Vagina (tissue), 2 donors: ENCODE data around the gene NFAM1. TPM values are rescaled to one million over a fixed set of nuclear protein-coding genes. Genes with fewer than 3 reads are reported as not detected.

Experiments
- DNase-seq, 2 donors: peaks; one replicate each; pipeline ENCODE4 v3.0.0-alpha.2; 2017; ENCODE audit errors: extremely low spot score in 2 of 2
- H3K27ac ChIP-seq: fragments of 200-600 bp; sonication (generic); one replicate; pipeline ENCODE4 v1.5.1; 2019
- H3K27me3 ChIP-seq: fragments of 200-600 bp; sonication (generic); one replicate; pipeline ENCODE4 v1.5.1; 2019
- H3K36me3 ChIP-seq, 2 donors: fragments of 200-600 bp; sonication (generic); one replicate each; pipeline ENCODE4 v1.5.1; 2017 to 2019
- H3K4me1 ChIP-seq: fragments of 200-600 bp; sonication (generic); one replicate; pipeline ENCODE4 v1.5.1; 2019
- H3K4me3 ChIP-seq, 2 donors: fragments of 200-600 bp; sonication (generic); 1 replicate in 1 of 2; 2 replicates in 1 of 2; pipeline ENCODE4 v1.5.1; 2016 to 2019
- H3K9me3 ChIP-seq: fragments of 200-600 bp; sonication (generic); one replicate; pipeline ENCODE4 v1.5.1; 2019
- POLR2A ChIP-seq, 2 donors: fragments of 450-650 bp; IDR thresholded peaks; one replicate each; pipeline ENCODE4 v1.6.1; 2017; ENCODE audit warnings: antibody characterized with exemption in 2 of 2, mild to moderate bottlenecking in 2 of 2, moderate library complexity in 2 of 2
- POLR2AphosphoS5 ChIP-seq, 2 donors: sonication (generic); formaldehyde crosslinking; IDR thresholded peaks; one replicate each; pipeline ENCODE4 v1.9.0; 2017; ENCODE audit warnings: antibody characterized with exemption in 2 of 2, mild to moderate bottlenecking in 2 of 2, low read depth in 1 of 2; ENCODE audit not compliant: insufficient read depth in 1 of 2
- intact Hi-C: fragments of 100-400 bp; cut with DNase I; formaldehyde crosslinking; loops from one replicate; pipeline ENCODE4 v1.15.1; 2023
- total RNA-seq: library from RNA; depleted of rRNA; stranded (reverse); fragments of >200 nt; gene quantifications from one replicate; pipeline ENCODE4 v1.2.3, GENCODE V29; 2016
- TF ChIP-seq, protein P1 (sequence below), 3 experiments: fragments of 450-650 bp in 2 of 3; fragments of 200-600 bp in 1 of 3; sonication (generic) in 1 of 3; IDR thresholded peaks; one replicate each; pipeline ENCODE4 v1.5.1; 2017 to 2019; ENCODE audit warnings: antibody characterized with exemption in 3 of 3, mild to moderate bottlenecking in 2 of 3, moderate library complexity in 2 of 3

The NFAM1 gene
- total RNA-seq, 1 donor from 2014 or later: 1.7 TPM

DNA sequence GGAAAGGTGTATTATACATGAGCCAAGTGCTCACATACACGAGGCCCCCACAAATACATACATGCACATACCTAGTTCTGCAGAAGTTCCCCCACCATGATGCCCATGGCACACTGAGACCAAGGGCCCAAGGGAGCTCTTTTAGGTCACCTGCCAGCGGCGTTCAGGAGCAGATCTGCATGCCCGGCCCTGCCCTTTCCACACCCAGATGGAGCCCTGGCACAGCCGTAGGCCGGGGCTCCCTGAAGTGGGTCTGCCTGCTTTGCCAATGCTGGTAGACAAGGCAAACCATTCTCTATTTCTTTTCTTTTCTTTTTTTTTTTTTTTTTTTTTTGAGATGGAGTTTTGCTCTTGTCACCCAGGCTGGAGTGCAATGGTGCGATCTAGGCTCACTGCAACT is 21.5 kb downstream of the NFAM1 start:
- no peaks in the 10 kb centered on the region for H3K36me3 ChIP-seq
- TF ChIP-seq POLR2AphosphoS5 (IDR thresholded peaks at IDR 0.05; ENCODE audit: insufficient read depth in 1 of 2, low read depth in 1 of 2) (no peak), POLR2A (IDR thresholded peaks at IDR 0.05) (no peak)
- TF ChIP-seq, protein P1, sequence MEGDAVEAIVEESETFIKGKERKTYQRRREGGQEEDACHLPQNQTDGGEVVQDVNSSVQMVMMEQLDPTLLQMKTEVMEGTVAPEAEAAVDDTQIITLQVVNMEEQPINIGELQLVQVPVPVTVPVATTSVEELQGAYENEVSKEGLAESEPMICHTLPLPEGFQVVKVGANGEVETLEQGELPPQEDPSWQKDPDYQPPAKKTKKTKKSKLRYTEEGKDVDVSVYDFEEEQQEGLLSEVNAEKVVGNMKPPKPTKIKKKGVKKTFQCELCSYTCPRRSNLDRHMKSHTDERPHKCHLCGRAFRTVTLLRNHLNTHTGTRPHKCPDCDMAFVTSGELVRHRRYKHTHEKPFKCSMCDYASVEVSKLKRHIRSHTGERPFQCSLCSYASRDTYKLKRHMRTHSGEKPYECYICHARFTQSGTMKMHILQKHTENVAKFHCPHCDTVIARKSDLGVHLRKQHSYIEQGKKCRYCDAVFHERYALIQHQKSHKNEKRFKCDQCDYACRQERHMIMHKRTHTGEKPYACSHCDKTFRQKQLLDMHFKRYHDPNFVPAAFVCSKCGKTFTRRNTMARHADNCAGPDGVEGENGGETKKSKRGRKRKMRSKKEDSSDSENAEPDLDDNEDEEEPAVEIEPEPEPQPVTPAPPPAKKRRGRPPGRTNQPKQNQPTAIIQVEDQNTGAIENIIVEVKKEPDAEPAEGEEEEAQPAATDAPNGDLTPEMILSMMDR (IDR thresholded peaks at IDR 0.05): no peak
- no peak for DNase-seq
- intact Hi-C loops: no loop called here
- no peak overlapping the region for H3K4me3 ChIP-seq
- H3K9me3 ChIP-seq: no peaks in the 10 kb centered on the region
- no peak overlapping the region for H3K27ac ChIP-seq
- H3K27me3 ChIP-seq: no peaks in the 10 kb centered on the region
- H3K4me1 ChIP-seq: no peaks in the 10 kb centered on the region

DNA sequence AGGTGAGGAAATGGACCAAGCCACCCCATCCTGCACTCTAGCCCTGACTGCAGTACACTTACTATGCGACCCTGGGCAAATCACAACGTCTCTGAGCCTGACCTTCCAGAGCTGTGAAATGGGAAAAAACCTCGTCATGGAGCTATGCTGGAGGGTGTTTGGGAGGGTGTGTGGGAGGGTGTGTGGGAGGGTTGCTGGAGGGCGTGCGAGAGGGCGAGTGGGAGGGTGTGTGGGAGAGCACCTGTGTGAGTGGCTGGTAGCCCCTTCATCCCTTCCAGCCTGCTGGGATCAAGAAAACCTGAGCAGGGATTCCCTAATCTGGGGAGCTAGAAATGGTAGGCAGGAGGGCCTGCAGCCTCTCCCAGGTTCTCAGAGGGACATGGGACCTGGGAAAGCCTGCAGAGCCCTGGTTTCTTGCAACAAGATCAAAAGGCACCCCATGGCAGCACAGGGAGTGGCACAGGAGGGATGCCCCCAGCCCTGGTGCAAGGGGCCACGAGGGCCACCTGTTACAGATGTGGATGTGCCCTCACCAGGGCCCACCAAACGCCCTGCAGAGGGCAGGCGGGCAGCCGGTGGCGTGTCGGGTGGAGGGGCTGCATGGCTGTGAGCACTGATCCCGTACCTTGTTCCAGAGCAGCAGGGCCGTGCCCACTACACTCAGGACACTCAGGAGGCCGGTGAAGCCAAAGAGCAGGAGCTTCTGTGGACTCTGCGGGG is 23.2 kb downstream of the NFAM1 start:
- TF ChIP-seq POLR2A (IDR thresholded peaks at IDR 0.05): no peak
- no peak for TF ChIP-seq POLR2AphosphoS5 (IDR thresholded peaks at IDR 0.05; ENCODE audit: insufficient read depth in 1 of 2, low read depth in 1 of 2)
- TF ChIP-seq, protein P1 (IDR thresholded peaks at IDR 0.05): no peak
- no peaks in the 10 kb centered on the region for H3K9me3 ChIP-seq
- H3K27ac ChIP-seq: no peak overlapping the region
- DNase-seq: no peak
- no peak overlapping the region for H3K4me3 ChIP-seq
- no peaks in the 10 kb centered on the region for H3K4me1 ChIP-seq
- intact Hi-C loops: no loop called here
- no peaks in the 10 kb centered on the region for H3K27me3 ChIP-seq
- no peaks in the 10 kb centered on the region for H3K36me3 ChIP-seq

DNA sequence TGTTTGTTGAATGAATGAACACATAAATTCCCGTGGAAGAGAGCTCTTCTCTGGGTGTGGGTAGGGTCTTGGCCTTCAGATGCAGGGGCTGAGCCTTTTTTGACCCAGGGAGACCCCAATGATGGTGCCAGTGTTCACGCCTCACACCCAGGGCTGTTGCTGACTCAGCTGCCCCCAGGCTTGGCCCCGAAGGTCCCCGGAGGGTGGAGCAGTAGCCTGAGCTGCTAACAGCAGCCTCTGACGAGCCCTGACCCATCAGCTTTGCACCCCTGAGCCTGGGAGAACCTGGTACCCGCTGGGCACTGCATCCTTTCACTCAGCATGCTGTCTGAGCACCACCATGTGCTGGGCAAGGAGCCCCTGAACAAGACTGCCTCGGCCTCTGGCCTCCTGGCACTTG is 23.9 kb downstream of the NFAM1 start:
- no peaks in the 10 kb centered on the region for H3K36me3 ChIP-seq
- no peaks in the 10 kb centered on the region for H3K9me3 ChIP-seq
- no peak for DNase-seq
- intact Hi-C loops: no loop called here
- H3K27me3 ChIP-seq: no peaks in the 10 kb centered on the region
- no peak for TF ChIP-seq POLR2AphosphoS5 (IDR thresholded peaks at IDR 0.05; ENCODE audit: insufficient read depth in 1 of 2, low read depth in 1 of 2)
- TF ChIP-seq, protein P1 (IDR thresholded peaks at IDR 0.05): no peak
- TF ChIP-seq POLR2A (IDR thresholded peaks at IDR 0.05): no peak
- H3K4me1 ChIP-seq: no peaks in the 10 kb centered on the region
- no peak overlapping the region for H3K4me3 ChIP-seq
- H3K27ac ChIP-seq: no peak overlapping the region

DNA sequence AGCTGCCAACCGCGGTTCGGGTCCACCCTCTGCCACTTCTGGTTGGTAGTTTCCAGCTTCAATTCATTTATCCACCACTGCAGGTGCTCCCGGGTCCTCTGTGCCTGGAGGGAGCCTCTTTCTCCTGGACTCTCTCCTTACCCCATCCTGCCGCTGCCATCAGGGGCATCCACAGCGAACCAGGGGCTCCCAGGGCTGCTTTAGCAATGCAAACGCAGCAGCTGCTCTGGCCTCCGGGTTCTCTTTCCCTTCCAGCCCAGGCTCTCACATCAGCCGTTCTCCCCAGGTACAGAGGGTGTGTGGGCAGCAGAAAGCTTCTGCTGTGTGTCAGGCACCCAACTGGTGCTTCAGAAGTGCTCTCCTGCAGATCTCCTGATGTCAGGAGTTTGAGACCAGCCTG is 27.9 kb downstream of the NFAM1 start:
- intact Hi-C loops: no loop called here
- DNase-seq: no peak
- H3K27me3 ChIP-seq: no peaks in the 10 kb centered on the region
- H3K4me3 ChIP-seq: no peak overlapping the region
- no peak for TF ChIP-seq POLR2AphosphoS5 (IDR thresholded peaks at IDR 0.05; ENCODE audit: insufficient read depth in 1 of 2, low read depth in 1 of 2)
- TF ChIP-seq, protein P1 (IDR thresholded peaks at IDR 0.05): no peak
- no peak for TF ChIP-seq POLR2A (IDR thresholded peaks at IDR 0.05)
- H3K9me3 ChIP-seq: no peaks in the 10 kb centered on the region
- peaks cover 6% of the 10 kb centered on the region for H3K4me1 ChIP-seq
- no peaks in the 10 kb centered on the region for H3K36me3 ChIP-seq
- H3K27ac ChIP-seq: no peak overlapping the region

DNA sequence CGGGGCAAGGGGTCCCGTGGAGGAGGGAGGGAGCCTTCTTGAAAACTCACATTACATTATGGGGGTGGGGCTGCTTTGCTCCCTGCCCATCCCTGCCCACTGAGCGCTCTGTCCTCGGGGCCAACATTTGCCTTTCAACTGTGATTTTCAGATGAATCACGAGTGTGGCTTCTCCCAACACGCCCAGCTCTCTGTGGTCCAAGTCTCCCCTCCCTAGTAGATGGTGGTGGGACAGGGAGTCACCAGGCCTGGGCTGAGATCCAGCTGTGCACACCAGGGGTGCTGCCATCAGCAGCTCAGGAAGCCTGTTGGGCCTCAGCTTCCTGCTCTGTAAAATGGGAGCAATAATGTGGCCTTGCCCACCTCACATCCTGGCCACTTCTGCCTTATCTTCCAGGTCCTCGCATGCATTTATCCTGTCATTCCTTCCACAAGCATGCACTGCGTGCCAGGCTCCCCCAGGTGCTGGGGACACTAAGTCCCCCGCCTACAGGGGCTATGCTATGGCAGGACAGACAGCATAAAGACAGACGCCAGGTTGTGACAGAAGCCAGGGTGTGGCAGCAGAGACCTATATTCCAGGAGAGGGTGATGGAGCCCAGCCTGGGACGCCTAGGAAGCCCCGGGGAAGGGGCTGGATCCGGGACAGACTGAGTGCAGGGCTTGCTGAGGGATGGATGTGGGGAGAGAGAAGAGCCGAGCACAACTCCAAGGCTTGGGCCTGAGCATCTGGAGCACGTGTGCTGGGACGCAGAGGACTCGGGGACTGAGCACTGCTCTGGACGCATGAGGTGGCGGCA is 30.5 kb downstream of the NFAM1 start:
- peaks cover 6% of the 10 kb centered on the region for H3K4me1 ChIP-seq
- no peaks in the 10 kb centered on the region for H3K36me3 ChIP-seq
- no peak overlapping the region for H3K27ac ChIP-seq
- intact Hi-C loops: no loop called here
- no peak for DNase-seq
- H3K9me3 ChIP-seq: no peaks in the 10 kb centered on the region
- TF ChIP-seq POLR2A (IDR thresholded peaks at IDR 0.05): no peak
- H3K4me3 ChIP-seq: no peak overlapping the region
- no peaks in the 10 kb centered on the region for H3K27me3 ChIP-seq
